Measurements from ENCODE around the gene GALR2.

DNA sequence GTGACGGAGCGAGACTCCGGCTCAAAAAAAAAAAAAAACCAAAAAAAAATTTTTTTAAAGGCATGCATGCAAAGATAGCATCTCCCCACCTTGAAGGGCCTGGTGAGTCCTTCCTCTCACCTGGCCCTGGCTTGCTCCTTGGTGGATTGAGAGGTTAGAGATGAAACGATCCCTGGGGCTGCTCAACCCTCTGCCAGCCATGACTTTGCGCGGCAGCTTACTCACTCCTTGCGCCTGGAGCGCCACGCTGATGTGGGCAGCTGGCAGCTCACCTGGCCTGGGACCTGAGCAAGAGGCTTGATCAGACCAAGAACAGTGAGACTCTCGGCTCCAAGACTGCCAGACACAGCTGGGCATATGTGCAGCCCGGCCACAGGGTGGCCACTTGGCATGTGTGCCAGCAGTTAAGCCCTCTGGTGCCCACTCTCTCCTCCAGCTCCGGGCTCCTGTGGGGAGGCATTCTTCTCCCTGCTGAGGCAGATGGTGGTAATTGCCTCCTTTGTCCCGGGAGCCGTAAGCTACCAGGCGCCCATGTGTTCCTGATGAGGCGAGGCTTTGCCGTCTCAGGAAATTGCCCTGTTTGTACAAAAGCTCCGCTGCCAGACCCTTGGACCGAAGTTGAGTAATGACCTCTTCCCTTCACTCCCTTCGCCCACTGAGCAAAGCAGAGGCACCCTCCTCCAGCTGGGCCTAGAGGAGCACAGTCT is 42.4 kb upstream of the GALR2 start:
- TF ChIP-seq LARP7 (IDR thresholded peaks at IDR 0.05) (no peak), CEBPZ (IDR thresholded peaks at IDR 0.05; ENCODE audit: low read depth, low read length) (no peak), POLR2A (IDR thresholded peaks at IDR 0.05; ENCODE audit: low read depth, low read length) (no peak), TBL1XR1 (IDR thresholded peaks at IDR 0.05; ENCODE audit: low read depth, low read length) (no peak), BHLHE40 (IDR thresholded peaks at IDR 0.05; ENCODE audit: borderline replicate concordance in 1 of 2, low read depth in 2 of 2, low read length in 1 of 2) (no peak)

Data from GM12878 (cell line).